ENCODE data around the gene KLC4. TPM values are rescaled to one million over a fixed set of nuclear protein-coding genes. Genes with fewer than 3 reads are reported as not detected.
"Not testable (repeated sequence)": the region's sequence is repeated elsewhere in the genome, so short reads cannot be mapped to it uniquely, and the experiment has no call there.

Gene KLC4
- total RNA-seq, 2 donors from 2014 or later = 12.3 to 13.0 TPM

DNA sequence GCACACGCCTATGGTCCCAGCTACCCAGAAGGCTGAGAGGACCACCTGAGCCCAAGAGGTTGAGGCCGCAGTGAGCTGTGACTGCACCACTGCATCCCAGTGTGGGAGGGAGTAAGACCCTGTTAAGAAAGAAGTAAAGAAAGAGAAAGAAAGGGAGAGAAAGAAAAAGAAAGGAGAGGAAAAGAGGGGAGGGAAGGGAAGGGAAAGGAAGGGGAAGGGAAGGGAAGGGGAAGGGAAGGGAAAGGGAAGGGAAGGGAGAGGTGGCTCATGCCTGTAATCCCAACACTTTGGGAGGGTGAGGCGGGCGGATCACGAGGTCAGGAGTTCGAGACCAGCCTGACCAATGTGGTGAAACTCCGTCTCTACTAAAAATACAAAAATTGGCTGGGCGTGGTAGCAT, 18.0 kb upstream of the KLC4 start:
- not testable (repeated sequence) for H3K9me3 Mint-ChIP-seq; ATAC-seq; H3K36me3 Mint-ChIP-seq; DNase-seq (ENCODE audit: low spot score); H3K27ac Mint-ChIP-seq; H3K4me1 Mint-ChIP-seq (ENCODE audit: low read depth in 2 of 2); H3K4me3 Mint-ChIP-seq; H3K27me3 Mint-ChIP-seq

DNA sequence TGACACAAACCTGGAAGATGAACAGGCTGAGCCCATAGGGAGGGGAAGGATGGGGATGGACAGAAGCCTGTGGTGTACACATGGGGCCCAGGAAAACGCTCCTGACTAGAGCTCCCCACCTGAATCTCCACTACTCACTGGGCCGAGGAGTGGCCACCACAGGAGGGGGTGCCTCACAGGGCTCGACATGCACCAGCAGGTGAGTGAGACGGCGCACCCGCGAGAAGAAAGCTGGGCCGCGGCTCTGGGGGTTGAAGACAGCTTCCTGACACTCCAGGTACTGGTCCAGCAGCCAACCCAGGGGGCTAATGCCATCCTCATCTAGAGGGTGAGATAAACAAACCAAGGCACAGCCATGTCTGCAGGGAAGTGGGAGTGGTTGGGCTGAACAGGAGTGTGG, 16.1 kb upstream of the KLC4 start:
- H3K27ac Mint-ChIP-seq = no peak overlapping the region
- no peaks in the 10 kb centered on the region for H3K36me3 Mint-ChIP-seq
- H3K9me3 Mint-ChIP-seq = no peaks in the 10 kb centered on the region
- DNase-seq (ENCODE audit: low spot score) = no peak
- no peaks in the 10 kb centered on the region for H3K27me3 Mint-ChIP-seq
- no peak overlapping the region for H3K4me3 Mint-ChIP-seq
- peaks cover 0 to 8% of the 10 kb centered on the region in 2 donors for H3K4me1 Mint-ChIP-seq (ENCODE audit: low read depth in 2 of 2)
- ATAC-seq = no peak

DNA sequence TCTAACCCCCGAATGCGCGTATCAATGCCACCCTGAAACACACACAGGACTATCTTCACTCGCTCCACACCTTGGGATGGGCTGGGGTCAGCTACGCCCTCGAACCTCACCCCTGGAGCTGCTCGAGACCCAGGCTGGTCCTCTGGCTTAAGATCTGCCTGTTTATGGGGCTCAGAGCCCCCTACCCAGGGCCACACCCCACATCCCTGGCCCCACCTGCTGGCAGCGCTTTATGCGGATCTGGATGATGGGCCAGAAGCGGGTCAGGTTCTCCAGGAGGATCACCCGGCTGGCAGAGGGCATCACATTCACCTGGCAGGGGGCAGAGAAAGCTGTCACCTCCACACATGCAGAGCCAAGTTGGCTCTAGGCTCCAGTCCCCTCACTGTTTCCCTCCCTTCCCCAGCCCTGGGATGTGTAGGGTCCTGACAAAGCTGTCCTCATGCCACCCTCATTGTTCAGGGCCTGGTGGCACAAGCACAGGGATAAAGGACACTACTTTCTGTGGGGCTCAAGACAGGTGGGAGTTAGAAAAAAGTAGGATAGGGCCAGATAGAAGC, 14.0 kb upstream of the KLC4 start:
- Mint-ChIP-seq H3K9me3 (no peaks in the 10 kb centered on the region), H3K27ac (no peak overlapping the region), H3K4me3 (no peak overlapping the region), H3K36me3 (no peaks in the 10 kb centered on the region), H3K27me3 (no peaks in the 10 kb centered on the region), H3K4me1 (ENCODE audit: low read depth in 2 of 2) (peaks cover 4 to 10% of the 10 kb centered on the region in 2 donors)
- DNase-seq (ENCODE audit: low spot score) = no peak
- no peak for ATAC-seq

DNA sequence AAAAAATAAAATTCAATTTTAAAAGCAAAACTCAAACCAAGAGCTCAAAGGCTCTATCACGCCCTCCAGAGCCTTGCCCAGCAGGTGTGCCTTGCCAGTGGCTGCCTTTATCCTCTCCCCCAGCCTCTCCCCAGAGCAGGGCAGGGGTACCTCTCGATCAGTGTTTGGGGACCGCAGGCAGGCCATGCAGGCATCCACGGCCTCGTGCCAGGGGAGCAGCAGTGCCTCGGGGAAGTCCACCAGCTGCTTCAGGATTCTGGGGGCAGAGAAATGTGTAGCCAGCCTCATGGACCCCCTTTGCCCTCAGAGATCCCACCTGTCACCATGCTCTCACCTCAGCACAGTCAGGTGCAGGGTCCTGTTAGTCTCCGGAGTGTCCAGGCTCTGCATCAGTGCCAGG, 11.4 kb upstream of the KLC4 start:
- Mint-ChIP-seq H3K36me3 (no peaks in the 10 kb centered on the region), H3K4me1 (ENCODE audit: low read depth in 2 of 2) (peaks cover 26 to 28% of the 10 kb centered on the region in 2 donors), H3K27me3 (no peaks in the 10 kb centered on the region), H3K27ac (no peak overlapping the region), H3K9me3 (no peaks in the 10 kb centered on the region), H3K4me3 (no peak overlapping the region)
- ATAC-seq (no peak), DNase-seq (ENCODE audit: low spot score) (no peak)

DNA sequence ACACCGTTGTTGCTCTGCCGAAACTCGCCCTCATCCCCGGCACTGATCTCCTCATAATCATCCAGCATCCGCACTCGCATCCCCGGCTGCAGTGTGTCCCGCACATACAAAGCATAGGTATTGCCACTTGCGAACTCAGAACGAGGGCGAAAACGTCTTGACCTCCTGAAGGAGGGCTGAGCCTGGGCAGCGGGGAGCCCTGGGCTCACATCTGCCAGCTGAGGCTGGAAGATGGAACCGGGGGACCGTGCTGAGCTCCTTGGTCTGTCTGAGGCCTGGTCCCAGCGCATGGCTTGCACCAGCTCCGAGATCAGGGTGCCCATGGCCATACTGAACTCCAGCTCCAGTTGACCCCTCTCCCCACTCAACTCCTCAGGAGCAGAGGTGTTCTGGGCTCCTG, 8.4 kb upstream of the KLC4 start:
- Mint-ChIP-seq H3K27me3 (no peaks in the 10 kb centered on the region), H3K9me3 (no peaks in the 10 kb centered on the region), H3K36me3 (no peaks in the 10 kb centered on the region), H3K27ac (peak overlapping the region in 1 of 2 donors; percentile 69), H3K4me3 (no peak overlapping the region), H3K4me1 (ENCODE audit: low read depth in 2 of 2) (peaks cover 38 to 45% of the 10 kb centered on the region in 2 donors)
- DNase-seq (ENCODE audit: low spot score) (no peak), ATAC-seq (no peak)

DNA sequence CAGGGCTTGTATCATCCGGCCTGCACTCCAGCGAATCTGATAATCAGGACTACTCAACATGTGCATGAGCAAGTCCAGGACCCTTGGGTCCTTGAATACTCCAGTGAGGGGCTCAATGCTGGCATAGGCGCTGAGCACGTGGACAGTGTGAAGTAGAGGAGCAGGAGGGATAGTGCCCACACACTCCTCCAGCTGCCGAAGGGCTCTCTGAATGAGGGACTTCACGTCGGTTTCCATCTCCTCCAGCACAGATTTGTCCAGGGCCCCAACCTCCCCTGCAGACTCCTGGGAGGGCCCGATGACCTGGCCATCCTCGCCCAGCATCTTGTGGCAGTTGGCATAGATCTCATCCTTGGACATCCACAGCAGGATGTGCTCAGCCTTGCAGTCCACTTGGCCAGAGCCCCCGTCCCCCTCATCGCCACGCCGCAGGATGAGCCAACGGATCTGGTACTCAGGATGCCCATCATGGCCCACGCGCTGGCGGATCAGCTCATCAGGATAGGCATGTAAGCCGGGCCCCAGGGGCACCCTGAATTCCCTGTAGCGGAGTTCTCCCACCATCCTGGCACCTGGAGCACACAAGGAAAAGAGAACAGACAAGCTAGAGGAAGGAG, 7.1 kb upstream of the KLC4 start:
- Mint-ChIP-seq H3K36me3 (no peaks in the 10 kb centered on the region), H3K4me3 (peak overlapping the region; percentile 96), H3K27ac (peak overlapping the region; percentile 94 to 98), H3K4me1 (ENCODE audit: low read depth in 2 of 2) (peaks cover 38 to 46% of the 10 kb centered on the region in 2 donors), H3K27me3 (no peaks in the 10 kb centered on the region), H3K9me3 (no peaks in the 10 kb centered on the region)
- no peak for ATAC-seq
- no peak for DNase-seq (ENCODE audit: low spot score)

- Mint-ChIP-seq H3K9me3 (no peaks in the 10 kb centered on the region), H3K27me3 (no peaks in the 10 kb centered on the region), H3K4me1 (ENCODE audit: low read depth in 2 of 2) (peaks cover 42 to 48% of the 10 kb centered on the region in 2 donors), H3K27ac (peak overlapping the region; percentile 94 to 98), H3K36me3 (no peaks in the 10 kb centered on the region), H3K4me3 (peak overlapping the region; percentile 96)
- ATAC-seq = peak in 1 of 2 donors; percentile 10
- no peak for DNase-seq (ENCODE audit: low spot score)
Measured at GRCh38 chr6:43052842-43053544, 6.4 kb upstream of the KLC4 start.

DNA sequence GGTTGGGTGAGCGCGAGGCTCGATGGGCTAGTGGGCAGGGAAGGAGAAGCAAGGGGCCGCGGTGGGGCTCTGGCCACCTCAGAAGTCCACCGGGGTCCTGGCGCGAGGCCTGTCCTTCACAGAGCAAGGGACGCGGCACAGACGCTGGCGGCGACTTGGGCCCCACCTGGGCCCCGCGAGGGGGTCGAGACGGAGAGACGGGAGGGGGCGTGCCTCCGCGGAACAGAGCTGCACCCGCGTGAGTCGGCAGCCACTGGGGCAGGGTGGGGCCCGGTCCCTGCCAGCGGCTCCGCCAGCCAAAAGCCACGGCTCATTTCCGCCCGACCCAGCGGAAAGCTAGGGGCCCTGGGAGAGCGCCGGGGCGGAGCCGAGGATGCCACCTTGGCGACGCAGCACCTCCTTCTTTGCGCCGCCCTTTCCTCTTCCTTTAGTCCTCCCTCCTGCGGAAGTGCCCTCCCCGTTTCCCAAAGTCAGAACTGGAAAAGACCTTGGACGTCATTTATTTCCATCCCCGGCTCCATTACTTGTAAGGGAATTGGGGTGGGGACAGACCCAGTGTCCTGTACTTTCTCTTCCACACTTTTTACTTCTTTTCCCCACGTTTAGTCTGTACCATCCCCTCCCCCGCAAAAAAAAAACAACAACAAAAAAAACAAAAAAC, 5.8 kb upstream of the KLC4 start, which contains the start of gene CUL7:
Gene CUL7 (minus strand): TSS at position 307 of the 661 bp plus-strand sequence. CDS start 1,063 bp downstream, outside the sequence.
- H3K27ac Mint-ChIP-seq = peak within 1 kb of the TSS; percentile 94 to 98
- no peaks in the 10 kb centered on the region for H3K27me3 Mint-ChIP-seq
- DNase-seq (ENCODE audit: low spot score) = peak; percentile 93
- peak; percentile 99 for ATAC-seq
- H3K4me3 Mint-ChIP-seq = peak within 1 kb of the TSS; percentile 96
- H3K4me1 Mint-ChIP-seq (ENCODE audit: low read depth in 2 of 2) = peaks cover 49 to 55% of the 10 kb centered on the region in 2 donors
- H3K9me3 Mint-ChIP-seq = no peaks in the 10 kb centered on the region
- H3K36me3 Mint-ChIP-seq = no peaks in the 10 kb centered on the region

- Mint-ChIP-seq H3K4me1 (ENCODE audit: low read depth in 2 of 2) (peaks cover 52 to 57% of the 10 kb centered on the region in 2 donors), H3K27me3 (no peaks in the 10 kb centered on the region), H3K36me3 (no peaks in the 10 kb centered on the region), H3K9me3 (no peaks in the 10 kb centered on the region), H3K27ac (peak overlapping the region; percentile 94 to 98), H3K4me3 (peak overlapping the region; percentile 96)
- ATAC-seq = no peak
- DNase-seq (ENCODE audit: low spot score) = no peak
Measured at GRCh38 chr6:43054206-43054943, 5.1 kb upstream of the KLC4 start.

GRCh38 chr6:43055966-43056365, 3.5 kb upstream of the KLC4 start:
- Mint-ChIP-seq H3K27ac (no peak overlapping the region), H3K4me1 (ENCODE audit: low read depth in 2 of 2) (peaks cover 51 to 52% of the 10 kb centered on the region in 2 donors), H3K27me3 (no peaks in the 10 kb centered on the region), H3K4me3 (peak overlapping the region; percentile 18), H3K9me3 (no peaks in the 10 kb centered on the region), H3K36me3 (no peaks in the 10 kb centered on the region)
- ATAC-seq (no peak), DNase-seq (ENCODE audit: low spot score) (no peak)

DNA sequence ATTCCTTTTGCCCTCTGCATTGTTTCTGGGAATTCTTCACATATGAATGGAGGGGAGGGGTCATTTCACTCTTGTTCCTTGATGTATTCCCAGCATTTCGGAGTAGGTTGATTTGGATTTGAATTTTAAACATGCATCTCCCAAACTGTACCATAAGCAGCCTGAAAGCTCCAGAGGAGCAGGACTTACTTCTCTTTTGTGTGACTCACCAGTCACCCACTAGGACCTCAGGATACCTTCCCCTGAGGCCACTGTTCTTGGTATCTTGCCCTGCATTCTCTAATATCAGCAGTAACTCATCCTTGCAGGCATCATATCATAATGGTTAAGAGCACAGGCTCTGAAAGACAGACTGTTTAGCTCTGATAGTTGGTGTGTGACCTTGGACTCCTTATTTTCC, 900 bp upstream of the KLC4 start:
- Mint-ChIP-seq H3K4me1 (ENCODE audit: low read depth in 2 of 2) (peaks cover 36 to 37% of the 10 kb centered on the region in 2 donors), H3K9me3 (no peaks in the 10 kb centered on the region), H3K36me3 (no peaks in the 10 kb centered on the region), H3K4me3 (peak overlapping the region; percentile 86), H3K27ac (peak overlapping the region; percentile 83 to 92), H3K27me3 (no peaks in the 10 kb centered on the region)
- ATAC-seq (no peak), DNase-seq (ENCODE audit: low spot score) (no peak)

- Mint-ChIP-seq H3K4me3 (peak overlapping the region; percentile 86), H3K4me1 (ENCODE audit: low read depth in 2 of 2) (peaks cover 28 to 29% of the 10 kb centered on the region in 2 donors), H3K36me3 (no peaks in the 10 kb centered on the region), H3K9me3 (no peaks in the 10 kb centered on the region), H3K27ac (peak overlapping the region; percentile 83 to 92), H3K27me3 (no peaks in the 10 kb centered on the region)
- ATAC-seq = no peak
- no peak for DNase-seq (ENCODE audit: low spot score)
Measured at GRCh38 chr6:43060034-43060754, 763 bp downstream of the KLC4 start.
